NCI-H1417 treated with DMSO at 0.1 percent for 48 hours (cell line): ENCODE data around the gene TMEM158.

Experiments used
- DNase-seq: peaks from one replicate; lab custom pipeline; 2025; lab: John Stamatoyannopoulos, UW

TMEM158 gene

DNA sequence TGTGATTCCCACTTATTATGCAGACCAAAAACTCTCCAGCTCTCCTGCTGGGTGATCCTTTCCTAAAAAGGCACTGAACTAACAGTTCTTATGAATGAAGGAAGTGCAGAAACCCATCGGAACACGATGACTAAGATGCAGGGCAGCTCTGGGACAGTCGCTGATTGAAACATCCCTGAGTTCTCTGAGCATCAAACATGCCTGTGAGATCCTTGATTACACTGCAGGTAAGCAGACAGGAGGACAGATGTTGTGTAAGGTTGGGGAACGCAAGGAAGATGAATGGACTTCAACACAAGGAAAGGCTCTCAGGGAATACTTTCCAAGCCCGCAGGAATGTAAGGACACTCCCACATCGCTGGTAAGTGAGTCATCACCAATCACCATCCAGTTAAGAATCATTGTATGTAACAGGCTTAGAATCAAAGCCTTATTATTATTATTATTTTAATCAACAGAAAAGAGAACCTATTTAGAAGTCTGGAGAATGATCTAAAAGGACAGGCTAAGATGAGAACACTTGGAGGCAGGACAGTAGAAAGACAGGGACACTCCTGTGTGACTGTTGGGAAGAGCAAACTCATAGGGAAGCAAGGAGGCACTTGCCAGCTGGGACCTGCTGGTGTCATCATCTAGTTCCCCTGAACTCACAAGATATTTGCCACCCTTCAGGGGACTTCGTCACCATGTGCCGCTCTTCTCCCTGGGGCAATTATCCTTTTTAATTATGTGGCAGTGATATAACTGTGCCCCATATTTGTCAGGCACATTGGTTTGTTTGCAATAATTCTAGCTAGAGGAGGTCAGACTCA is 26.0 kb downstream of the TMEM158 start:
- no peak for DNase-seq

DNA sequence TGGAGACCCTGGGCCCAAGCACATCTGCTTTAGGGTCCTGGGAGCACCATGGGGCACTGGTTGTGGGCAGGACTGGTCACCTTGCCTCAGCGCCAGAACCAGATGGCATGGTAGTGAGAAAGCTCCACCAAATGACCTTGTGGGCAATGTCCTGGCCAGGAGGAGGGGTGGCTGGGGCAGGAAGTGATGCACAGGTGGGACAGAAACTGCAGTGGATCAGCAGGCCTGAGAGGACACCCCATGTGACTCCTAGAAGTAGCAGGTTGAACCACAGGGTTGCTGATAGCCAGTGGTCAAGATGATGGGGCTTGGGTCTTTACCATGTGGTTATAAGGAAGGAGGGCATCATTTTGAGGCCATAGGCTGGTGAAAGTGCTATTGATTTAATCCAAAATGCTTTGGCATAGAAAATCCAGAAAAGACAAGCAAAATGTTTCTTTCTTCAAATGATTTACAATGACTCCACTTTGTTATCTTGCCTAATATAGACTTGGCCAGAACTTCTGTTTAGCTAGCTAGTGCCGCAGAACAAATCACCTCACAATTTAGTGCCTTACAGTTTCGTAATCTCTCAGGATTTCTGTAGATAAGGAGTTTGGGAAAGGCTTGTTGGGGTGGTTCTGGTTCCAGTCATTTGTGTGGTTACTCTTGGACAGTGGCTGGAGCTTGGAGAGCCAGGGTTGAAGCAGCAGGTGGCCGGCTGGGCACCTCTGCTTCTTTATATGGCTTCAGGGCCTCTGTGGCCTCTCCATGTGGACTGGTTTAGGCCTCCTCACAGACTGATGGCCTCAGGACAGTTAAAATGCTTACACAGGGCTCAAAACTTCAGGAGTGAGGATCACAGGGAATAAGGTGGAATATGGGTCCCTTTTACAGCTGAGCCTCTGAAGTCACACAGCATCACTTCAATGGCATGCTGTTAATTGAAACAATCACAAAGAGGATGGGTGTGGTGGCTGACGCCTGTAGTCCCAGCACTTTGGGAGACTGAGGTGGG is 27.5 kb downstream of the TMEM158 start:
- no peak for DNase-seq

DNA sequence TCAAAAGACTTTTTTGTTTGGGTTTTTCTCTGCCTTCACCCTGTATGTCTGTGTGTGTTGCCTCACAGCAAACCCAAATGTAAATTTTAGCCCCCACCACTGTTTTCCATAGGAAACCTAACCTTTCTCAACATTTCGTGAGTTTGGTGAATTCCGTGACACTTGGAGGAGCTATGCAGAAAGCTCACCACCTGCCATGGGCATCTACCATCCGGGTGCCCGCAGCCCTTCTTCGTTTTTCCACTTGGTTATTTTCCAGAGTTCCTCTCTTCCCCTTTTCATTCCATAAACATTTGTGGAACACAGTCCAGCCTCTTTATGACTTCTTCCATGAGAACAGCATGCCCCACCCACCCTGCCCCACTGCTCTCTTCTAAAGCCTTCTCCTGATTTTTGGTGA is 31.3 kb downstream of the TMEM158 start:
- no peak for DNase-seq

DNA sequence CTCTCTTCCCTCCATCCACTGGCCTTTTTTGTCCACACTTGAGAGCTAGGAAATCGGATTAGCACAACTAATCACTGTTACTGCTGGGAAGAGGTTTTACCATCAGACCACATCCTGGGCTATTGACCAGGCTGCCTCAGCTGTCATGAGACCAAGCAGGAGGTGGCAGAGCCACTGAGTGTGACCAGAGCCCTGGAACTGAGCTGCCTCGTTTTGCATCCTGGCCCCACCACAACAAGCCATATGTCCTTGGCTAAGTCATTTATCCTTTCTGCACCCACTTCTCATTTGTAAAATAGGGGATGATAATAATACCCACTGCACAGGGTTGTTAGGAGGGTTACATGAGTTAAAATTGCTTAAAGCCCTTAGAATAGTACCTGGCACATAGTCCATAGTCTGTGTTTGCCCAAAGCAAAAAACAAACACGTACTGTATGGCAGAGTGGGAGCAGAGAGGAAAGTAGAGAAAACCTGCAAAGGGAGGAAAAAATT is 34.1 kb downstream of the TMEM158 start:
- no peak for DNase-seq

DNA sequence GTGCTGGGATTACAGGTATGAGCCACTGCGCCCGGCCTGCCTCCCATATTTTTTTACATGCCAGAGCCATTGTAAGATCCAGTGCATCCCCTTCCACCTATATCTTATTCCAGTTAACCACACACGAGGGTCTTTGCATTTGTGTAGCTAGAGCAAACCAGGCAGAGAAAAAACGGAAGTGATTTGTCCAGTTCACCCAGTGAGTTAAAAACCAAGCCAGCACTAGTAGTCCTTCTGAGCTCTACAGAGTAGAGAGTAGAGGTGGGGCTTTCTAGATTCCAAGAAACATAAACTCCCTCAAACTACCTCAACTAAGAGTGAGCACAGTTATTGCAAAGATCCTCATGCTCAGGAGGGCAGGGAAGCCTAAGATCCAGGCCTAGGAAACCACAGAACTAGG is 34.7 kb downstream of the TMEM158 start:
- no peak for DNase-seq

DNA sequence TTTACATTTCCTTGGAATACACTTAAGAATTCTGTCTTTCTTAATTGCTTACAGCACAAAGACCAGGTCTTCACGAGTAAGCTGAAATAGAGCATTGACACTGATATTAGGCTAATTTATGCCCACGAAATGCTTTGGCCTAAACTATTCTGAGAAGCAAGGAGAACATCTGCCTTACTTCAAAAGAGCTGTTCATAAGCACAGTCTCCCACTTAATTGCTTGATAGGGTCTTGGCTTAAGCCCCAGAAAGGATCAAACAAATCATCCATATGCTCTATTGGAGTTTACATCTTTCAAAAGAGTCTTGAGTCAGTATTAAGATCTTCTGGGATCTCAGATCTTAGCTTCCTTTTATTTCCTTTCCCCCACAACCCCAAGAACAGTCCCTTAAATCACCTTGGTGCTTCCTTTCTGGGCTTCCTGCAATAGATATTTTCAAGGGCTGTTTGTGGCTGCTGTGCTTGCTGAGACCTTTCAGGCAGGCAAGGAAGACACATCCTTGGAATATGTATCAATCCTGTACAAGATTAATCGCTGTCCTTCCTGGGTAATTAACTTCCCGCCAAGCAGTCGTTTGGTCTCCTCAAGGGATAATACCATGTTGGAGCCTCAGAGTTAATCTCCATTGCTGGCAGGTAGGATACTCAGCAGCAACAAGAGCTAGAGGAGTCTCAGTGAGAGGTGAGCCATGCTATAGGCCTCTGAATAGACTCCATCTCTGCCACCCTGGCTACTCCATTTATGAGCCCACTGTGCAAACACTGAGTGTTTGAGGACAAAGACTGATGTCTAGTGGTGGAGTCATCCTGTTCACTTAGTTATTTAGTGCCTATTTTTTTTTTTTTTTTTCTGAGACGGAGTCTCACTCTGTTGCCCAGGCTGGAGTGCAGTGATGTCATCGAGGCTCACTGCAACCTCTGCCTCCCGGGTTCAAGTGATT is 37.1 kb downstream of the TMEM158 start:
- DNase-seq = no peak

DNA sequence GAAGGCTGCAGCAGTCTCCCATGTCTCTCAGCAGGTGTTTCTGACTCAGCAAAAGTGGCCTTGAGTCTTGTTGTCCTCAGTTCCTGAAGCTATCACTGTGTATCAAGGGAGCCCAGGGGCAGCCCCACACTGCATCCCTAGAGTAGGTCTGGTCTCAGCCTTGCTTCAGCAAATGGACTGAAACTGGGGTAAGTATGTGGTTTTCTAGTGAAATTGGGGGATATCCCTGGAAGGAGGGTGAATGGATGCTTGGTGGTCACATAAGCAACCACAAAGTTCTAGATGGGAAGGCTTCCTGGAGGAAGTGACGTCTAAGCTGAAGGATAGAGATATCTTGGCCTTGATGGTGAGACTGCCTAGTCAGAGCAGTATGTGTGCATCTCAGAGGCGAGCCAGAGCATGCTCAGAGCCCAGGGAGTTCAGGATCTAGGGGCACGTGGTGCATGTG is 38.4 kb downstream of the TMEM158 start:
- no peak for DNase-seq

DNA sequence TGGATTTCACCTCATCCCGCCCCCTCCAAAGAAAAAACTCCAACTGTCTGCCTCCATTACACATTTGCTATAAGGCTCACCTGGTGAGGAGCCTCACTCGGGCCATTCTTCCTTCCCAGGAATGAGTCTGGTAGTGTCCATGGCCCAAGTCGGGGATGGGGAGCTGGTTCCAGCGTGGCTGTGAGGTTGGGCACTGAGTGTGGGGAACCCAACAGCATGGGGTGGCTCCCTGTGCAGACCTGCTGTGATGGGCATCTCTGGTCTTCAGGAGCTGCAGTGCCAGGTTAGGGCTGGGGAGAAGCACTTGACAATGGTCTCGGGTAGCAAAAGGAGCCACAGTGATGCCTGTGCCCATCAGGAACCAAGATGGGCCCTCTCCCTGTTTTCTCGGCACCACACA is 39.2 kb downstream of the TMEM158 start:
- DNase-seq = no peak

DNA sequence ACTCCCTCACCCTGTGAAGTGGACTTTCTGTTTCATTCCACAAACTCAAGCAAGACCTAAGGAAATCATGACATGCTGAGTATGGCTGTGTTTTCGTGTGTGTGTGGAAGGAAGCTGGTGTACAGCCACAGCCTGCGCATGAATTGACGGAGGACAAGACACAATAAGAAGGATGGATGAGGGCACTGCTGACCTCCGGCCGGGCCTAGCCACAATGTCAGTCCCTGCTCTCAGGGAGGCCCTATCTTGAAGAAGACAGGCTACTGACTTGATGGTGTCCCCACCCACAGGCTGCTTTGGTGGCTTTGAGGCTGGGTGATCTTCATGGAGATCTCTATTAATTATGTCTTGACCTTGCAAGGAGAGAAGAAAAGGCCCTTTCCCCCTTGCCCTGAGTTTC is 40.6 kb downstream of the TMEM158 start:
- no peak for DNase-seq

DNA sequence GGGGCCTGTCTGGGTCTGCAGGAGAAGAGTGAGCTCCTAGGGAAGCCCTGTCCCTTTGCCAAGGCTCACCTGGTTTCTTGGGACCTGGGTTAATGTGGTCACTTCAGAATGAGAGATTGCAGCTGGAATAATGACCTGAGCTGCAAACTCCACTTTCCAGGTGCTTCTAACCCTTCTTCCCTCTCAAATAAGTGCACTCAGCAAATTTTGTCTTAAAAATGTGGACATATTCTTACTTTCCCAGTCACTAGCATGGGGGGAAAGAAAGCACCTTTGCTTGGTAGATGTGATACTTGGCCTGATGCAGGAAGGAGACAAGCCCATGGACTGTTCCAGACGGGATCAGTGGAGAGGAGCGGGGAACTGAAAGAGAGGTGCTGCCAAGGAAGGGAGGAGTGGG is 41.0 kb downstream of the TMEM158 start:
- DNase-seq = no peak

DNA sequence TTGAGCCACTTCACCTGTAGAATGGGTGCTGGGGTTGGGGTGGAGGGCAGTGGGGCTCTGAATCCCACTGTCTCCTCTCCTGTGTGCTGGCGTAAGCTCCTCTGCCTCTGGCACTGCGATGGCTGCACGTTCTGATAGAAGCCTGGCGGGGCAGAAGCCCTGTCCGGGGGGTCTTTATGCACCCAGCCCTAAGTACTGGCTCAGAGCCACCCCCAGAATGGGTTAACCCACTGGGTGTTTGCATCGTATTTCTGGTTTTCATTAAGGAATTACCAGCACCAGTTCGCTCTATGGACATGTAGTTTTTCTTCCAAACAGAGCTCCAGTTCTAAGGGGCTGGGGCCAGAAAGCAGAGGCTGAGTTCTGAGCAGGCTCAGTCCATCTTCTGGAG is 42.2 kb downstream of the TMEM158 start:
- no peak for DNase-seq

DNA sequence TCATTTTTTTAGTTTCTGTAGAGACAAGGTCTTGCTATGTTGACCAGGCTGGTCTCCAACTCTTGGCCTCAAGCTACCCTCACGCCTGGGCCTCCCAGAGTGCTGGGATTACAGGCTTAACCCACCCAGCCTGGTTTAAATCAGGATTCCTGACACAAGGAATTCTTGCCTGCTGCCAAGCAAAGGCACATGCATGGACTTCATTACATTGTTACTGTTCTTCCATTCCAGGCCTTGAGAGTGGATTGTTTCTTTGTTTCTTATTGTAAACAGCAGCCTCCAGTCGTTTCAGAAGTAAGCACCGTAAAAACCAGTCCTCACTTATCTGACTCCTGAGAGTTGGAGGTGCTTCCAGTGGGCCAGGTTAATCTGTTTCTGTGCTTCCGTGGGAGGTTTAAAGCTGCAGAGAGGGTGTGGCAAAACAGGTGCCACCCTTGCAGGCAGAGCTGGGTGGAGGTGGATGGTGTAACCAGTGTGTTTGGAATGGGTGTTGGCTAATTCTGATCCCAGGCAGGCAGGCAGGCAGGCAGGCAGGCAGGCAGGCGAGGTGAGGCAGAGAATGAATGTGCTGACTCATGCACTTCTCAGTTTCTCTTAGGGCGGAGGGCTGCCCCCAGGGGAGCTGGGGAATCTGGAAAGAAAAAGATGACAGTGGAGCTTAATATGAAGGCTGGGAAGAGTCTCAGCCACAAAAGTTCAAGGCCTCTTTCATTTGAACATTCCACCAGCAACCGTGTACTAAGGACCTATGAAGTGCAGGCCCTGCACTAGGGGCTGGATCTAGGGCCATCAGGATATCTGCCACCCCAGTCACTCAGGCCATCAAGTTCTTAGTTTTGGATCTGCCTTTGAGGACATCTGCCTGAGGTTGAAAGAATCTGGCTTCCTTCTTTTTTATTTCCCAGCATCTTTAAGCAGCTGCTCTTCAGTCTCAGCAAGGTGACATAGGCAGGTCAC is 42.9 kb downstream of the TMEM158 start:
- no peak for DNase-seq

DNA sequence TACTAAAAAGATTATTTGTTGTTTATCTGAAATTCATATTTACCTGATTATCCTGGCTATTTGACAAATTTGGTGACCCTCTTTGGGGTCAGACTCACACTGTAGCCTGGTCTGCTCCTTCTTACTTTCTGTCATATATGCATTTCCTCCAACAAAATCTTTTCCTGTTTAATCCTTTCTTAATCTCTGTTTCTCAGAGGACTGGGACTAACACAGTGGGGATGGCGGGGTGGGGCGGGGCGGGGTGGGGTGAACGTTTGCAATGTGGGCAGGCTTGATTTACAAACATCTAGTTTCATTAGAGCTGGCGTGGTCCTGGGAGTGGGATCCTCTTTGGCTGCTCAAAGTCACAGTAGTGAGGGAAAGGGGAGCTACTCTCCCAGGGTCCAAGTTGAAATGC is 44.6 kb downstream of the TMEM158 start:
- no peak for DNase-seq

DNA sequence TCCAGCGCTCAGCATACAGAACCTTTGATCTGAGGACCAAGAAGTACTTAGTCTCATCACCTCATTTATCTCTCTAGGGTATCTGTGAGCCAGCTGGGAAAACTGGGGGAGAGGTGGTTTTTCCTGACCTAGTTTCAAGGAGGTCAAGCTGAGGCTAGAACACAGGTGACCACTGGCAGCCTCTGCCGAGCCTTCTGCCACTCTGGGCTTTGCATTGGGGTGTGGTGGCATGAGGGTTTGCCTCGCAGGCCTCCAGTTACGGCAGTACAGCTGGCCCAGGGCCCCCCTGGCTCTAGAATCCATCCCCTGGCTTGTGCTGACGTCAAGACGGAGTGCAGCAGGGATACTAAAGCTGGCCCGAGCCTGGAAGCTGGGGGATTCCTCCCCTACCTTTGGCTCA is 45.2 kb downstream of the TMEM158 start:
- no peak for DNase-seq

DNA sequence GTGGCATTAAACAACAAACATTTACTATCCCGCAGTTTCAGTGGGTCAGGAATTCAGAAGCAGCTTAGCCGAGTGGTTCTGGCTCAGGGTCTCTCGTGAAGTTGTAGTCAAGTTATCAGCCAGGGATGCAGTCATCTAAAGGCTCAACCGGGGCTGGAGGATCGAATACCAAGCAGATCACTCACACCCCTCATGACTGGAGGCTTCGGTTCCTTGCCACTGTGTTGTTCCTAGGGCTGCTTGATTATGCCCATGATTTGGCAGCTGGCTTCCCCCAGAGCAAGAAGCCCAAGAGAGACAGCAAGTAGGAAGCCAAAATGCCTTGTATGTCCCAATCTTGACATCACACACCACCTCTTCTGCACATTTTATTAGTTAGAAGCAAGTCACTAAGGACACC is 46.0 kb downstream of the TMEM158 start:
- DNase-seq = no peak

DNA sequence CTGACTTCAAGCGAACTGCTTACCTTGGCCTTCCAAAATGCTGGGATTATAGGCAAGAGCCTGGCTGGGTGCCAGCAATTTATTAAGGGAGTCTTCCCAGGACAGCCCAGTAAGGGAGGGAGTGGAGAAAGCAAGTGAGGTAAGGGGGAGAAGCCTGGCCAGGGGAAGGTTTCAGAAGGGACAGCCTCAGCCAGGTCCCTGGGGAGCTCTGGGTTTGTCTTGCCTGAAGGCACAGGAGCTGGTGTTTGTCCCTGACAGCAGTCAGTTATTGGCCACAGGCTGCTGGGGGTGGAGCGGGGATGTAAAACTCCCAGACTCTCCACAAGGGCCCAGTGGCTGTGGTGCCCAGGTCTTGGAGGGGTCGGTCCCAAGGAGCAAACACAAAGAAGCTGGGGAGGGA is 46.9 kb downstream of the TMEM158 start:
- no peak for DNase-seq

DNA sequence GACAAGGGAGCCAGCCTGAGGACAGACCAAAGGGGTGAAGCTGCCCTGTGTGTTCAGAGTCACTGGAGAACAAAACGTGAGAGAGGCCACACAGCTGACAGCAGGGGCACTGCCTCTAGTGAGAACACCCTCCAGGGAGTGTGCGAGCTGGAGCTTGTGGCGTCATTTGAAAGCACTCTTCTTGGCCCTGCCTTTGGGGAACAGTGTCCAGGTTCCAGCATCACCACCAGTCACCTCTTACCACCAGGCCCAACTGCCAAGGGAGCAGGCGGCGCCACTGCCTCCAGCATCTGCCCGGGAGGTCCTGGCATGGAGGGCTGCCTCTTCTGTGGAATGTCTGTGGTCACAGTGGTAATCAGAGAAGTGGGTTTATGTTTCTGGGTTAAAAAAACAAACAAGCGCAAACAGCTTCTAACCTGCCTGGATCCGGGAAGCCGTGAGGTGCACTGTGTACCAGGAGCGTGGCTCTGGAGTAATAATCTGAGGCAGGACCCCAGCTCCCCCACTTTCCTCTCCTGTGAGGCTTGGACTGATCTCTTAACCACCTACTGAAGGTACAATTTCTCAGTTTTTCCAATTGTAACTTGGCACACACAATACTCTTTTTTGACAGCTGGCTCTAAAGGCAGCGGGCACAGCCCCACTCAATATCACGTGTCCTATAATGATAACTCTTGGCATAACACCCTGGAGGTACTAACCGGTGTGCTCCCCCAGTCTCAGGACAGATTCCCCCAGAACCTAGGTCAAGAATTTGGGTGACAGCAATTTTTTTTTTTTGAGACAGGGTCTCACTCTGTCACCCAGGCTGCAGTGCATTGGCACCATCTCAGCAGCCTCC is 47.7 kb downstream of the TMEM158 start:
- no peak for DNase-seq

DNA sequence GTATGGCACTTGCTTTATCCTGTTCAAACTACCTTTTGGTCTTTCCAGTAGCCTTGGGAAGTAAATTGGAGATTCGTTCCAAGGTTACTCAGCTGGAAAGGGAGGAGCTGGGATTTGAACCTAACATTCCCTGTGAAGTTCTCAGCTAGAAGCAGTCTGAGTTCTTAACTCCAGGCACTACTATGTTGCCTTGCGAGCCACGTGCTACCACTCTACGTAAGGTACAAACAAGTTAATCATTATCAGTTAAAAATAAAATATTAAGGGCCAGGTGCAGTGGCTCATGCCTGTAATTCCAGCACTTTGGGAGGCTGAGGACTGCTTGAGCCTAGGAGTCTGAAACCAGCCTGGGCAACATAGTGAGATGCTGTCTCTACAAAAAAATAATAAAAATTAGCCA is 49.2 kb downstream of the TMEM158 start:
- no peak for DNase-seq
